GM18858 (cell line): ENCODE measurements around the gene UNC13C.

Experiments
- ATAC-seq: cut with Tn5 transposase; IDR thresholded peaks from one replicate; pipeline ENCODE4 v1.9.1; 2021; ENCODE audit not compliant: unreplicated experiment

Gene UNC13C

DNA sequence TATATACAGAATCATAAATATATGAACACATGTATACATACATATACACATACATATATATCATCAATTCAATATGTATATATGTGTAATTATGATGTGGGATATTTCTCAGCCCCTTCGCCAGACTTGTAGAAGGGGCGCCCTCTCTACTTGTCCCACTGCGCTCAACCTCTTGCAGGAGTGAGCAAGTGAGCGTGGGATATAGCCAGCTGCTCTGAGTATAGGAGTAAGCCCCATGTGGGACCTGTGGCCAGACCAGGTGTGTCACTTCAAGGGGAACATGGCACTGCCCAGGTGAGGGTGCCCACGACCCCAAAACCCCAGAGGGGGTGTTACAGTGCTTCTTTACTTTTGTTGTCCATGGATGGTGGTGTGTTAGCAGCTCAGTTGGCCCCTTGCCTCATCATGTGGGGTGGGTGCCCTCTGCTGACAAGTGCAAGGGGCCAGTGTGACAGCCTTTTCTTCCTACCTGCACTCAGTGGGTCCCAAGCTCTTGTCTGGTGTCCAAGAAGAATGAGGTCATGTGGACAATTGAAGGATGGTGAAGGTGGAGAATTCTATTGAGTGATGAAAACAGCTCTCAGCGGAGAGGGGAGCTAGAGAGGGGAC is 304.1 kb downstream of the UNC13C start:
- no peak for ATAC-seq

DNA sequence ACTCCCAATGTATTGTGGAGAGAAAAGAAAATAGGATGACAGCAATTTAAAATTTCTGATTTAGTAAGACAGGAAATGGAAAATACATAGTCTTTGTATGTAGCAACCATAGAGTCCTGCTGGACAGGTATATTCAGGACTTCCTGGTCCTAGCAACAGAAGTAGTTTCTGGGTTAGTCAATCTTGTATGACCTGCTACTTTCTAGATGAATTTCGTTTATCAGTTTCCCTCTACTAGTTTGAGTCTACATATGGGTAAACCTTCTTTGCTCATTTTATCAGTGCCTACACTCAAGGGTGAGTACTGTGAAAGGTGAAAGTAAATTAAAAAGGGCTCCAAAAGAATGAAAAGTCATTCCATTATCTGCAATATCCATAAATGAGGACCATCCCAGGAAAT is 309.8 kb downstream of the UNC13C start:
- ATAC-seq, result no peak

DNA sequence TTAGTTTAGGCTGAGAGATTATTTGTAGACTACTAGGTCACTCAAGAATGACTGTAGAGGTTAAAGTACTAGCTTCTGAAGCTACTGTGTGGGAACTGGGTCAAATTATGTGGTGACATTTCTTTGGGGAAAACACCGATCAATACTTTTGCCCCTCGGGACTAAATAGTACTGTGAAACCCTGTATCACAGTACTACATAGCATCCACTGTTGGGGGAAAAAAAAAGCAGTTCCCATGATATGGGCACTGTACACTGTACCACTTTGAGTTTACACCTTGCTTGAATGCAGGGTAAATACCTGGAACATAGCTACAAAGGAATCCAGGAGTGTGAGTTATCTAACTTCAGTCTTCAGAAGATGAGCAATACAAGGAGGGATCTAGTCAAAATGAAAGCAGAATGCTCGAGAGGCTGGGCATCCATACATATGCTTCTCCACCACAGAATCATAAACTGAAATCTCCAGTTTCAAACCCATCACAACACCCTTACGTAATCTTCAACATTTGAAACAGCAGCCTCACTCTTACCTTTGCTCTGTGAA is 311.4 kb downstream of the UNC13C start:
- ATAC-seq, result peak; percentile 68

DNA sequence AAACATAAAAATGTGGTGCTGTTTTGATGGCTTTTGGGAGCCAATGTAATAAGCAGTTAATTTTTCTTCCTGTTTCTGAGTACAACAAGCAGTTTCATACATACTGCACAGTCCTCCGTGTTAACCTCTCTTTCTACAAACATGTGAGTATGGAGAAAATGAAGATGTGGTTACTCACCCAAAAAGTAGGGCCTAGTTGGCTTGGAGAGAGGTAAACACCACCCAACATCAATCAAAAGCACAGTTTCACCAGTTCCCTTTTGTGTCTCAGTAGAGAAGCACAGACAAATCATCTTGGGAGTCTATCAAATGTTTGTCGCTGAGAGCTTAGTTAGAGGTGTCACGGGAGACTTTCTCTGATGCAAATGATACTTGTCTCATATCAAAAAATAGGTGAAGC is 320.2 kb downstream of the UNC13C start:
- ATAC-seq, result no peak

DNA sequence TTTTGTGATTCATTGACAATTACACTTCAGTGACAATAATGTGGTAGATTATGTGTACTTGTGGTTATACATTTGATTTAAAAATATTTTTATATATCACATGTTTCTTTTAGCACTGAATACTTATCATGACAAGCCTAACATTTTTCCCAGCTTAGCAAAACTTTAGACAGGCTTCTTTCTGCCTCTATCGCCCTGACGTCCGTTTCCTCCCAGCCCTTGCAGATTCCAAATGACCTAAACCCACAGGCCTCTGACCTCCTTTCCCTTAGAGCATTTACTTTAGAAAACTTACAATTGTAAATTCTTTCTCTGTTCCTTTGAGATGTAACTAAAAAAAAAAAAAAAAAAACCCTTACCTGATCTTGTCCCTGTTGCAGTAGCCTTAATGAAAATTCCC is 326.1 kb downstream of the UNC13C start:
- no peak for ATAC-seq

DNA sequence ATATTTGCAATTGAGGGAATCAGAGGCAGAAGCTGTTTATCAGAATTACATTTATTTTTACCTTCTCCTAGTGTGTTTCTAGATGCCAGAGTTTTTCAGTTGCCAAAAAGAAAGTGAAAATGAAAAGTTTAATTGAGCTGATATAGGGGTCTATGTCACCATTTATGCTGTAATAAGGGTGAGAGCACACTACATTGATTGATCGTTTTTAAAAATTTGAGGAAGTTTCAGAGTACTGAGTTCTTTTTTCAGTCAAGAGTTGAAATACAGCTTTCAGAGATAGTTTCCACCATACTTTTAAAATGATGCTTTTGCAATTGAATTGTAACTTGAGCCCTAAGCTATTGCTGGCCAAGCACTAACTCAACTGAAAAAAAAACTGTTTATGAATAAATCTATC is 326.9 kb downstream of the UNC13C start:
- ATAC-seq, result no peak

DNA sequence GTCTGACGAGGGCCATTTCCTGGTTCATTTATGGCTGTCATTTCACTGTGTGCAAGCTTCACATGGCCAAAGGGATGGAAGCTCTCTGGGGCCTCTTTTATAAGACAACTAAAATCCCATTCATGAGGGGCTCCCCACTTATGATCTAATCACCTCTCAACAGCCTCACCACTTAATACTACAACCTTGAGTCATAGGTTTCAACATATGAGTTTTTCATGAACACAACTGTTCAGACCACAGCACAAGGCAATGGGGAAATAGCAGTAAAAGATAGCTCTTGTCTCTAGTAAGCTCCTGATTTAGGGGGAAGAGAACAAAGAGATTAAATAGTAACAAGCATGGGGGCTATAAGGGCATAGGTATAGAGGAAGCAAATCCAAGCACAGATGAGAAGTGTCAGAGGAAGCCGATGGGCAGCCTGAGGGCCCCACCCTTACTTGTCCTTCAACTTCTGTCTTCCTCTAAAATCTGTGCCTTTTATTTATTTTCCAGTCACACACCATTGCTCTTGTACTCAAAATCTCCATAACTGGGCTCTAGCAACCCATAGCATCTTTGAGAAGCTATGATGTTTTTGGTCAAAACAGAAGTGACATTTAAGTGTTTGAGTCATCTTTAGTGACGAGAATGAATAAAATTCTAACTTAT is 329.1 kb downstream of the UNC13C start:
- ATAC-seq, result no peak

DNA sequence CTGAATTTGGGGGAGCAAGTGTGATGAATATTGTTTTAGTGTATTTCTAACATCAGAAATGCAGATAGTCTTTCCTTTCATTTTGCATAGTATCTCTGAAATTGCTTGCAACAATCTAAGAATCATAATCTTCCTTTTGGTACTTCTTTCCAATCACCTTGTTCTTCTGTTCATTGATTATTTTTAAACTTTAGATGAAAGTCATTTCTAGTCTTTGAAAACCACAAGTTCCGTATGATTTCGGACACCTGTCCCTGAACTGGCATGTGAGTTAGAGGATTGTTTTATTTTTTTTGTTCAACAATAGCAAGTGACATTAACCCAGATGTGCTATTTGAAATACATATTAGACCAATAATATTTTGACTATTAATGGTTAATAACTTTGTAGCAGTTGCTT is 329.7 kb downstream of the UNC13C start:
- ATAC-seq, result no peak

DNA sequence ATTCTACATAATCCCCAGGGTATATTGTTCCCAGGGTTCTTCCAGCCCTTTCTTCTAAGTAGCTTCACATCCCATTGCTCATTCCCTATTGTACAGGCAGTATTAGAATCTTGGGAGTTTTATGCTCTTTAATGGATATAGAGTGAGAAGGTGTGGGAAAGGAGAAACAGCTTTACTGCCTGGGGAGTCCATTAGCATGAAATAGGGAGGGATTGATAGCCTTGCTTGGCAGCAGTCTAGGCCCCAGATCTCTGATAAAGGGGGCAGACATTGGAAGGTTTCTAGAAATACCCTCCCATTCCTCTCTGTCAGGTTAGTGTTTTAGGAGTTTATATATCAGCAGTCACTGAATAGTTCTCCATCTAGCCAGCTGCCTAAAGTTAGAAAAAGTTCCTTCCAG is 334.3 kb downstream of the UNC13C start:
- no peak for ATAC-seq

DNA sequence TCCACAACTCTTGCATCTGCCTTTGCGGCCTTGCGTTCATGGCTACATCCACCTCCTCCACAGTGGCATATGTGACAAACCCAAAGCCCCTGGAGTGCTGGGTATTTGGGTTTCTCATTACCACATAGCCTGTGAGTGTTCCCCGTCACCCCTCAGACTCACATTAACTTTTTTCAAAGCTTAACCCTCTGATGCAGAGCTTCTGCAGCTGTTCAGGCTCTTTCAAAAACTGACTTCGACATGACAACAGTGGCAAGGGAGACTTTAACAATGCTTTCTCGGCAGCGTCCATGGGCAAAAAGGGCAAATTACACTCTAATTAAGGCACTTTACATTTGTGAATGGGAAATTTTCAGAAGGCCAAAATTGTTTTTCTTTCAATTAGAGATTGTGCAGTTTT is 343.2 kb downstream of the UNC13C start:
- no peak for ATAC-seq

DNA sequence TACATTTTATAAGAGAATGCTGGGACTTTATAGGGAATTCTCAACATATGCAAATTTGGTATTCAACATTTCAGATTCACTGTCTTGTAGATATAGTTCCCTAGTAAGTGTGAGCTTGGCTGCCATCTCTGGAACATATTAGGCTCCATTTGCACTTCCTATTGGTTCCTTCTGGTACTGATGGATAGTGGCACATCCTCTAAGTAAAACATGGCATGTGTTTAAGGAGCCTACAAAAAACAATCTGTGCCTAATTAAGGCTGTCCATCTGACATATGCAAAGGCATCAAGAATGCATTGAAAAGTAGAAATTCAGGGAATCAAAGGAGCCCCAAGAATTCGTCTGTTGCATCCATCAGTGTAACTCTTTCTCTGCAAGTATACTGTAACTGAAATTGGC is 344.1 kb downstream of the UNC13C start:
- no peak for ATAC-seq

DNA sequence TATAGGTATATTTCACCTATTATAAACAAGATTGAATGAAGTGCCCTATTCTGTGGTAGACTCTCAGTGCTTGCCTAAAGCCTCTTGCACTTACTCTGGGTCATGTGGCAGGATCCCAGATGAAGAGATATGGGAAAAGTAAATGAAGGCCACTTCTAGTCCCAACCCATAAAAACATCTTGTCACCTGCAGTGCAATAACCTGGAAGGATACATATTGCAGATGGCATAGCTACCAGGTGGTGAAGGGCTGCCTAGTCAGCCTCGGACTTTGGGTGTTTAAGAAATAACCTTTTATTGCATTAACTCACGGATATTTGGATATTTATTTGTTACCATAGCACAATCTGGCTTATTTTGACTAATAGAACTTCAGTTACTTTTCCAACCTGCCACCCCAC is 367.1 kb downstream of the UNC13C start:
- ATAC-seq, result no peak

DNA sequence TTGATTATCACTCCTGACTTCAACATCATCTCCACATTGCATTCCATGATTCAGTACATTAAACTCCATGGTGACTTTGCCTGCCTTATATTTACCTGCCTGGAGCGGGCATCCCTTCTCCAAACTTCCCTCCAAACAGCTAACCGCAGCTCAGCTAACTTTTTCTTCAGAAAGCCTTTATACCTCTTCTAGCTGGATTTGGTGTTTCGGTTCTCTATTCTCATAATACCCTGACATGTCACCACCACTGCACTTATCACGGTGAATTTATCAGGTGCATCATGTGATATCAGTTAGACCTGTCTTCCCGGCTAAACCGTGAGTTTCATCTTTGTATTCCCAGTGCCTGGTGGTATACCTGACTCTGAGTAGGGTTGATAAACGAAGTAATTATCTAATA is 367.6 kb downstream of the UNC13C start:
- no peak for ATAC-seq

DNA sequence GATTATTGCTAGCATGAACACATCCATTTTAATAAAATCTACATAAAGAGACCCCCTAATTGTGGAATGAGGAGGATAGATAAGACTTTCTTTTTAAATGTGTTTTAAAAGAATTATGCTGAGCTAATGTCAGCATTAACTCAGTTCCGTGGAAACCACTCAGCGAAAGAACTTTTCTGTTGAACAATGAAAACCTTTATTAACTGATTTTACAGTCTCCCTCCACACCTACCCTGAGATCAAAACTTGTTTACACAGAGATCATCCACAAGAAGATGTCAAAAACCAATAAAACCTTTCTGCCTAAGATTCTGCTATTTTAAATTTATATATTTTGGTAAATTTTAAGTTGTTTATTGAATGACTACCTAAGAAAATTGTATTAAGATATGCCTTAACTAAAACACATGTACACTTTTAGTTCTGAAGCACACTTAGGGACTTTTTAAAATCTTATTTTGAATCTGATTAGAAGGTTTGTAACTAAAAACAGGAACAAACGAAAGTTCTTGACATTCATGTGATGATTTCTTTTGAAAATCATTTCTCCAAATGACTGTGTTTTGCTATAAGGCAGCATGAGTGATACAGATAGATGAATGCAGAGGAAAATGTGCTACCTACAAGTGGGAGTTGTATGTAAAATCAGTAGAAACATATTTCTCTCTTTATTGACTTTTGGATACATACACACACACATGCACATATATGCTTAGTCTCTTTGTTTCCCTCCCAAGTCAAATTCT is 369.0 kb downstream of the UNC13C start:
- no peak for ATAC-seq

DNA sequence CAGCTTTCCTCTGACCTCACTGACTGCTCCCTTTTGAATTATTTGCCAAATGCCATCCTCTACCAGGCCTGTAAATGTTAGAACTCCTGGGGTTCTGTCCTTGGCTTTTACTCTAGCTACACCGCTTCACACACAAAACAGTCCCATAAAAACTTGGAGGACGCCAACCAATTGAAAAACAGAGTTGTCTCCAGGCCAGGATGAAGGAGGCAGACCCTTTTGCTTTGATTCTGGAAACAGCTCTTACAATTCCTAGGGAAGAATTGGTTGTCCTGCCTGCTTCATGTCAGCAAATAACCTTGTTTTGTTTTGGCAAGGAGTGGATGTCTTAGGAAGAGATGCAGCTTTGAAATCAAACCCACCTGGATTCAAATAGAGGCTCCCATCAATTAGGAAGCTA is 375.5 kb downstream of the UNC13C start:
- ATAC-seq, result no peak

DNA sequence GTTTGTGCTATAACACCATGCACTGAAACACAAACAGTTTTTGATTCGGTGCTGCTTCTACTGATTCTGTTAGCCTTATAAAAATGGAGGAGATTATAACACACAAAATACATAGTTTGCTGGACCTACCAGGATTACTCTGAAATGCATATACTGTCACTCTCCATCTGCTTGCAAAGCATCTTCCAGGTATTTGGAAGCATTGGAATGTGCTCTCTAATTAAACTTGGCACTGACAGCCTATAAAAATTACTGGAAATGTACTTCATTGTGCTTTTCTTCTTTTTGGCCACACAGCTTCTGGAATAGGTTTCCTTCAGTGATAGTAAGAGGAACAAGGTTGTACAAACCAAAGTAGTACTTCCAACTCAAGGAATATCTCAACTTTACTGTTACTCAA is 376.1 kb downstream of the UNC13C start:
- no peak for ATAC-seq

DNA sequence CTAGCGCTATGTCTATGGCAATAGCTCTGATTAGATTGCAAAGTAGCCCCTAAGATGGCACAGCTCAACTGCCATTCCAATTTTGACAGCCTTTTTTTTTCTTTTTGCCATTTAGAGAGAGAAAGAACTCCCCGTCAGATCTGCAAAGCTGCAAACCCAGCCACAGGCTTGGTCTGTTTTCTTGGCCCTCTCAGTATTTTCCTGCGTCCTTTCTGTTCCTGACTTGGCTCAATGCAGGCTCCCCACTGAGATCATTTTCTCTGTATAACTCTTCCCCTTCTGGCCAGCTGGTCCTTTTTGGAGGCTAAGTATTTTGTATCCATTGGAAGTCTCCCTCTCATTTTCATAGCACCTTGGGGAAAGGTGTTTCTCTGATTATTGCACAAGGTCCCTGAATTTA is 386.7 kb downstream of the UNC13C start:
- no peak for ATAC-seq

DNA sequence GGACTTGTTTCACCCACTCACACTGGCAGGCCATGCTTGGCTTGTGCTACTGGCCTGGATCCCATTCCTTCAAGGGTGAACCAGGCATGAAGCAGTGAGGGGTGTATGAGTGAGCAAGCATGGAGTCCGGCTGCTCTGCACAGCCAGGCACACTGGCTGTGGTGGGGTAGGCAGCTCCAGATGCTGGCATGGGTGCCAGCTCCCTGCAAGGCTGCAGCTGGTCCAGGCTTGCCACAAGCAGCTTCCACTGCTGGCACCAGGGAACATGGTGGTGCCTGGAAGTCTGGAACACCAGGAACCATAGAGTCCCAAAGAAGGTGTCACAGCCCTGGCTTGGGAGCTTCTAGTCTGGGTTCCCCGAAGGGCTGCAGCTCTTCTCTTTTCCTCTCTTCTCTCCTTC is 395.1 kb downstream of the UNC13C start:
- no peak for ATAC-seq

DNA sequence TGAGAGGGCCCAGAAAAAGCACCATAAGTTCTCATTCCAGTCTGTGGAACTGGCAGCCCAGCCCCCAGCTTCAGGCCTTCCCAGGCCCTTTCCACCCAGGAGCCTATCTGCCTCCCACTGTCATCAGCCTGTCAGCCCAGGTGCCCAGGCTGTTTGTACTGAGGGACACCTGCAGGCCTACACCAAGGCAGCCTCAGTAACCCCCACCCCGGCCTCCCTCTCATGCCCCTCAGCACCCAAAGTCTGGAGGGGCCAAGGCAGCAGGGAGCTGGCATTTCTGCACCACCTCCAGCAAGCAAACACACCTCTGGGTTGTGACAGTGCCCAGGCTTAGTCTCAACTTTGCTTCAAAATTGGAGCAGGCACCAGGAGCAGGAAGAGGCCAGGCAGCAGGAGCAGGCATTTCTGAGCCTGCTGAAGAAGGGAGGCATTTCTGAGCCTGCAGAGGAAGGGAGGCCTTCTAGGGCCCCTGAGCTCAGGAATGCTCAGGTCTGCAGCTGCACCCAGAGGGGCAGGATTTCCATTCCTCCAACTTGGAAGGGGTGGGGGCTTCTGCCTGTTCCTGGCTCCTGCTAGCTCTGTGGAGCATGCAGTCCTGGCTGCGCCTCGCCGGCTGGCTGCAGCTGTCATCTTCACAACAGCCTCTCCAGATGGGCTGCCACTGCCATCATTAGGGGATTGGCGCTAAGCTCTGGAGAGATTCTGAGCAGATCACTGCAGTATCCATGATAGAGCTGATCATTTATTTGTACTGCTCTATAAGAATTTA is 396.1 kb downstream of the UNC13C start:
- ATAC-seq, result no peak

DNA sequence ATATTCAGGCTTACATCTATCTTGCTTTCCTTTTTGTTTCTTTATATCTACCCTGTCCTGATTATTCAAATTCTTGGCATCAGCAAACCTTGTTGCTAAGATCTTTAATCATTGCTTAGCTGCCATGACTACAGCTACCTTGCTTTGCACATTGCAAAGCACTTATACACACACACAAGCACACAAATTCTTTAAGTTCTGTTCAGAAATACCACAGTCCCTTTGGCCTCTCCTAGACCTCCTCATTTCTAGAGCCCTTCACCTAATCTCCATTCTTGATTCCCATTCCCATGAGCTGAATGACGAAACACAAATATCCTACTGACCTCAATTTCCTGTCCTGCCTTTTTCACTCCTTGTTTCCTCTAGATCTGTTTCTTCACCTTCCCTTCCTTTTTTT is 409.6 kb downstream of the UNC13C start:
- no peak for ATAC-seq

DNA sequence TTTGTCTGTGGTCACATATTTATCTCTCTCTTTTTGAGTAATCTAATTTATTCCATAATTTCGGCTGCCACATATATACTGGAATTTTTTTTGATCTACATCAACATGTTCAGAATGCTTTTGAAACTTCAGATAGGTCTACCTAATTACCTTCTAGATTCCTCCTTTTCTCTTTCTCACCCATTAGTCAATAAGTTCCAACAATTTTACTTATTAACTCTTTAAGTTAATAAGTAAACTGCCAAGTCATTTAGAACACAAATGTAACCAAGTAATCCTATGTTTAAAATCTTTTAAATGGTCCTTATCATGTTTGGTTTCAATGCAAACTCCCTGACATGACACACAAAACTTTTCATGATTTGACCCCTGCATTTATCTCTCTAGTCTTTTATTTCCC is 410.5 kb downstream of the UNC13C start:
- ATAC-seq, result no peak

DNA sequence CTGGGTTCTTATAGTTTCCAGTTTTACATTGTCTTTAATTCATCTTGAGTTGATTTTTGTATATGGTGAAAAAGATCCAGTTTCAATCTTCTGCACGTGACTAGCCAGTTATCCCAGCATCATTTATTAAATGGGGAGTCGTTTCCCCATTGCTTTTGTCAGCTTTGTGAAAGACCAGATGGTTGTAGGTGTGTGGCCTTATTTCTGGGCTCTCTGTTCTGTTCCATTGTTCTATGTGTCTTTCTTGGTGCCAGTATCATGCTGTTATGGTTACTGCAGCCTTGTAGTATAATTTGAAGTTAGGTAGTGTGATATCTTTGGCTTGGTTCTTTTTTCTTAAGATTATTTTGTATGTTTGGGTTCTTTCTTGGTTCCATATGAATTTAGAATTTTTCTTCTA is 432.2 kb downstream of the UNC13C start:
- no peak for ATAC-seq
